ENCODE measurements around the gene P2RY8.
A peak's percentile ranks its signal among the peaks of the same experiment; 100 is the strongest.
"Not testable (repeated sequence)": the region's sequence is repeated elsewhere in the genome, so short reads cannot be mapped to it uniquely, and the experiment has no call there.

The P2RY8 gene

DNA sequence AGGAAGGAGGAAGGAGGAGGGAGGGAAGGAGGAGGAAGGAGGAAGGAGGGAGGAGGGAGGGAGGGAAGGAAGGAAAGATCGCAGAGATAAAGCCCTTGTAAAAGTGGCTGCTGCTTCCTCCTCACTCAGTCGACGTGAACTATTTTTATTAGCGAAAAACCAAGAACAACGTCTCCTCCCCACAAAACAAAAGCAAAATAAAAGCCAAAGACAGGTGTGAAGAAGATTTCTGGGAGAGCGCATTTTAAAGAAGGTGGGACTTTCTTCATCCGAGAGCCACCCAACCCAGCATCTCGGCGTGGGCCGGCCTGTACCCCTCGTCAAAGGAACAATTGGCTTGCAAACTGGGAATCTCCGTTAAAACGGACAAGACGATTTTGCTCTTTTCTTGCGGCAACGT is 43.6 kb downstream of the P2RY8 start:
- DNase-seq (ENCODE audit: low read depth in 1 of 2, low spot score in 1 of 2), result no peak
- Histone ChIP-seq H3K27me3 (ENCODE audit: insufficient read depth, poor library complexity, severe bottlenecking) (no peaks in the 10 kb centered on the region), H3K4me3 (replicated peaks; ENCODE audit: insufficient read depth, low read length) (no peak overlapping the region; the same call in 1 of the 2 replicates), H3K27ac (replicated peaks) (peak overlapping the region; percentile 34)
- no peak for TF ChIP-seq SPI1 (IDR thresholded peaks at IDR 0.05; ENCODE audit: borderline replicate concordance, low read depth)
- TF ChIP-seq, protein P1, sequence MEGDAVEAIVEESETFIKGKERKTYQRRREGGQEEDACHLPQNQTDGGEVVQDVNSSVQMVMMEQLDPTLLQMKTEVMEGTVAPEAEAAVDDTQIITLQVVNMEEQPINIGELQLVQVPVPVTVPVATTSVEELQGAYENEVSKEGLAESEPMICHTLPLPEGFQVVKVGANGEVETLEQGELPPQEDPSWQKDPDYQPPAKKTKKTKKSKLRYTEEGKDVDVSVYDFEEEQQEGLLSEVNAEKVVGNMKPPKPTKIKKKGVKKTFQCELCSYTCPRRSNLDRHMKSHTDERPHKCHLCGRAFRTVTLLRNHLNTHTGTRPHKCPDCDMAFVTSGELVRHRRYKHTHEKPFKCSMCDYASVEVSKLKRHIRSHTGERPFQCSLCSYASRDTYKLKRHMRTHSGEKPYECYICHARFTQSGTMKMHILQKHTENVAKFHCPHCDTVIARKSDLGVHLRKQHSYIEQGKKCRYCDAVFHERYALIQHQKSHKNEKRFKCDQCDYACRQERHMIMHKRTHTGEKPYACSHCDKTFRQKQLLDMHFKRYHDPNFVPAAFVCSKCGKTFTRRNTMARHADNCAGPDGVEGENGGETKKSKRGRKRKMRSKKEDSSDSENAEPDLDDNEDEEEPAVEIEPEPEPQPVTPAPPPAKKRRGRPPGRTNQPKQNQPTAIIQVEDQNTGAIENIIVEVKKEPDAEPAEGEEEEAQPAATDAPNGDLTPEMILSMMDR (IDR thresholded peaks at IDR 0.05; ENCODE audit: insufficient read depth, low read length), result no peak
- TF ChIP-seq, protein P2, sequence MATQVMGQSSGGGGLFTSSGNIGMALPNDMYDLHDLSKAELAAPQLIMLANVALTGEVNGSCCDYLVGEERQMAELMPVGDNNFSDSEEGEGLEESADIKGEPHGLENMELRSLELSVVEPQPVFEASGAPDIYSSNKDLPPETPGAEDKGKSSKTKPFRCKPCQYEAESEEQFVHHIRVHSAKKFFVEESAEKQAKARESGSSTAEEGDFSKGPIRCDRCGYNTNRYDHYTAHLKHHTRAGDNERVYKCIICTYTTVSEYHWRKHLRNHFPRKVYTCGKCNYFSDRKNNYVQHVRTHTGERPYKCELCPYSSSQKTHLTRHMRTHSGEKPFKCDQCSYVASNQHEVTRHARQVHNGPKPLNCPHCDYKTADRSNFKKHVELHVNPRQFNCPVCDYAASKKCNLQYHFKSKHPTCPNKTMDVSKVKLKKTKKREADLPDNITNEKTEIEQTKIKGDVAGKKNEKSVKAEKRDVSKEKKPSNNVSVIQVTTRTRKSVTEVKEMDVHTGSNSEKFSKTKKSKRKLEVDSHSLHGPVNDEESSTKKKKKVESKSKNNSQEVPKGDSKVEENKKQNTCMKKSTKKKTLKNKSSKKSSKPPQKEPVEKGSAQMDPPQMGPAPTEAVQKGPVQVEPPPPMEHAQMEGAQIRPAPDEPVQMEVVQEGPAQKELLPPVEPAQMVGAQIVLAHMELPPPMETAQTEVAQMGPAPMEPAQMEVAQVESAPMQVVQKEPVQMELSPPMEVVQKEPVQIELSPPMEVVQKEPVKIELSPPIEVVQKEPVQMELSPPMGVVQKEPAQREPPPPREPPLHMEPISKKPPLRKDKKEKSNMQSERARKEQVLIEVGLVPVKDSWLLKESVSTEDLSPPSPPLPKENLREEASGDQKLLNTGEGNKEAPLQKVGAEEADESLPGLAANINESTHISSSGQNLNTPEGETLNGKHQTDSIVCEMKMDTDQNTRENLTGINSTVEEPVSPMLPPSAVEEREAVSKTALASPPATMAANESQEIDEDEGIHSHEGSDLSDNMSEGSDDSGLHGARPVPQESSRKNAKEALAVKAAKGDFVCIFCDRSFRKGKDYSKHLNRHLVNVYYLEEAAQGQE (IDR thresholded peaks at IDR 0.05; ENCODE audit: insufficient replicate concordance, low read depth), result no peak

DNA sequence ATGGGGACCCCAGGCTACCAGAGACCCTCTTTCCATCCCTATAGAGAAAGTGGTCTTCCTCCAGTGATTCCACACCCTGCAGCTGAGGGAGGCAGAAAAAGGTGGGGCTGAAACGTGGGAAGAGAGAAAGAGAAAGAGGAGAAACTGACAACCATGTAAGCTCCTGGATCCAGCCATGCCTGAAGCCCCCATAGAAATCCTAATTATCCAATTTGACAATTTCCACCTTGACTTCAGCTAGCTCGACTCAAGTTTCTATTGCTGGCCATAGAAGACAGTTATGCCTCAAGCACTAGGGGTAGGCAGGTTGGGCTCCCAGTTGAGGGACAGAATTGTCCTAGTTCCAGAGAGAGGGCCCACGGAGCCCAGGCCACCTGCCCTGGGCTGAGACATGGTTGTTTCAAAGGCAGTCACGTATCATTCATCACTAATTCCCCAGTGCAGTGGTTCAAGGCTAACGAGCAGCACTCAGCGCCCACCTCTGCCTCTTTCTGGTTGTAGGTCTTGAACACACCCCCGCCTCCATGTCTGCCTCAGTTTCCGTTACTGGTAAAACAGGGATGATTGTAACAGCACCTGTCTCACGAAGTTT is 44.5 kb downstream of the P2RY8 start:
- DNase-seq (ENCODE audit: low read depth in 1 of 2, low spot score in 1 of 2), result no peak
- Histone ChIP-seq H3K27ac (replicated peaks) (no peak overlapping the region), H3K27me3 (ENCODE audit: insufficient read depth, poor library complexity, severe bottlenecking) (no peaks in the 10 kb centered on the region), H3K4me3 (replicated peaks; ENCODE audit: insufficient read depth, low read length) (no peak overlapping the region)
- TF ChIP-seq, protein P1 (IDR thresholded peaks at IDR 0.05; ENCODE audit: insufficient read depth, low read length), result no peak
- TF ChIP-seq SPI1 (IDR thresholded peaks at IDR 0.05; ENCODE audit: borderline replicate concordance, low read depth) (no peak), GABPA (IDR thresholded peaks at IDR 0.05; ENCODE audit: low read depth) (no peak)

DNA sequence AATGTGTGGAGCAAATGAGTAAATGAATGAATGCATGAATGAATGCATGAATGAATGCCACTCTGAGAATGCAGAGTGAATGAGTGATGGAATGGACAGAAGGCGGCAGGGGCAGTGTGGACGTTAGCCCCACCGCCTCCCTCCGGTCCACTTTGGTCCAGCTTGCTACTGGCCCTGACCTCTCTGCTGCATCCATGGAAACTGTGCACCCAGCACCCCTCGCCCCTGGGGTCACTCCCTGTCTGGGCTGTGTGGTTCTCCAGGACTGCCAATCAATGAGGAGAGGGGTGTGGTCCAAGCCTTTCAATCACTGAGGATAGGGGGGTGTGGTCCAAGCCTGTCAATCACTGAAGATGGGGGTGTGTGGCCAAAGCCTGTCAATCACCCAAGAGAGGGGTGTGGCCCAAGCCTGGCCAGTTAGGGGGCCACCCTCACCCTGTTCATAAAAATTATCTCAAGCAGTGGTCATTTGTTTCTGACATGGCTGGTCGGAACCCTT is 45.1 kb downstream of the P2RY8 start:
- no peak overlapping the region for H3K27ac ChIP-seq (replicated peaks)
- TF ChIP-seq GABPA (IDR thresholded peaks at IDR 0.05; ENCODE audit: low read depth) (no peak), SPI1 (IDR thresholded peaks at IDR 0.05; ENCODE audit: borderline replicate concordance, low read depth) (no peak), POLR2AphosphoS5 (IDR thresholded peaks at IDR 0.05; ENCODE audit: low read depth) (no peak)
- TF ChIP-seq, protein P1 (IDR thresholded peaks at IDR 0.05; ENCODE audit: insufficient read depth, low read length), result no peak
- TF ChIP-seq, protein P2 (IDR thresholded peaks at IDR 0.05; ENCODE audit: insufficient replicate concordance, low read depth), result no peak
- no peak overlapping the region for H3K4me3 ChIP-seq (replicated peaks; ENCODE audit: insufficient read depth, low read length)
- no peaks in the 10 kb centered on the region for H3K27me3 ChIP-seq (ENCODE audit: insufficient read depth, poor library complexity, severe bottlenecking)
- DNase-seq (ENCODE audit: low read depth in 1 of 2, low spot score in 1 of 2), result peak in 1 of 2 experiments; percentile 71

- not testable (repeated sequence) for H3K4me3 ChIP-seq (replicated peaks; ENCODE audit: insufficient read depth, low read length); H3K27me3 ChIP-seq (ENCODE audit: insufficient read depth, poor library complexity, severe bottlenecking); H3K27ac ChIP-seq (replicated peaks); DNase-seq (ENCODE audit: low read depth in 1 of 2, low spot score in 1 of 2)
Measured at GRCh38 chrX:1491248-1491647, 45.7 kb downstream of the P2RY8 start.

- H3K4me3 ChIP-seq (replicated peaks; ENCODE audit: insufficient read depth, low read length); H3K27me3 ChIP-seq (ENCODE audit: insufficient read depth, poor library complexity, severe bottlenecking); H3K27ac ChIP-seq (replicated peaks); DNase-seq (ENCODE audit: low read depth in 1 of 2, low spot score in 1 of 2): not testable (repeated sequence)
Measured at GRCh38 chrX:1490723-1491122, 46.3 kb downstream of the P2RY8 start.

- not testable (repeated sequence) for H3K4me3 ChIP-seq (replicated peaks; ENCODE audit: insufficient read depth, low read length); DNase-seq (ENCODE audit: low read depth in 1 of 2, low spot score in 1 of 2); H3K27me3 ChIP-seq (ENCODE audit: insufficient read depth, poor library complexity, severe bottlenecking); H3K27ac ChIP-seq (replicated peaks)
Measured at GRCh38 chrX:1489354-1489753, 47.6 kb downstream of the P2RY8 start.
